Measurements from ENCODE around the gene FAM3A.
A peak's percentile ranks its signal among the peaks of the same experiment; 100 is the strongest.

The FAM3A gene

DNA sequence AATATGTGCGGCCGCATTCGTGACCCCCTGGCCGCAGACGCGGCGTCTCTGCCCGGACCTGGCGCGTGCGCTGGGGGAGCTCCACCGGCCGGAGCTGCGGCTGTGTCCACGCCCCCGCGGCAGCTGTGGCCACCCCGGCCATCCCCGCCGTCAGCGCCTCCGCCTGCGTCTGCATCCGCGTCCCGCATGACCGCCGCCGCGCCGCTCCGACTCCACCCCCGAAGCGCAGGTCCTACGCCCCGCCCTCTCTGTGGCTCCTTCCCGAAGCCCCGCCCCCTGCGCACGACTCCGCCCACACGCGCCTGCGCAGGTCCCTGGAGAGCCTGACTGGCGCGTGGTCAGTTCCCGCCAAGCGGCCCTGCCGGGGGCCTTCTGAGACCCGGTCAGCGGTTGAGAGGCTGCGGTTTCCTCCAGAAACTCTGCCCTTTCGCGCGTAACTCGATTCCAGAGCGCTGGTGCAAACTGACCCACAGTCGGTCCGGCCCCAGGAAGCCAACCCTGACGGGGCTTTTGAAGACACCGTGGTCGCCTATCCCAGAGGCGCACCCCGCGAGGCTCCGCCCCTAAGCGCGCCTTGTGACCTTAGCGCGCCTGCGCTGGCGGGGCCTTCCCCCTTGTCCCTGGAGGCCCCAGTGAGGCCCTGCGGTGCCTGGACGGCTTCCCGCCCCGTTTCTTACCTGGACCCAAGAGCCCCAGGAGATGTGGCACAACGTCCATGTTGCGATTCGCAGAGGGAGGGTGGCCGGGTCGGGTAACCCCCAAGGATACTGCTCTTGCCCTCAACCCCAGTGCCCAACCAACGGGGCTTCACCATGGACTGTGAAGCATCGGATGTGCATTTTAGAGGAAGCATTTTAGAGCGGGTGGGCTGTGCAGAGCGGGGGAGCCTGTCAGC is 37.1 kb downstream of the FAM3A start, which contains the start of gene LAGE3:
LAGE3 (minus strand) TSS at position 554 of the 895 bp plus-strand sequence; CDS start at position 188, 366 bp downstream.
- DNase-seq = peak; percentile 48

DNA sequence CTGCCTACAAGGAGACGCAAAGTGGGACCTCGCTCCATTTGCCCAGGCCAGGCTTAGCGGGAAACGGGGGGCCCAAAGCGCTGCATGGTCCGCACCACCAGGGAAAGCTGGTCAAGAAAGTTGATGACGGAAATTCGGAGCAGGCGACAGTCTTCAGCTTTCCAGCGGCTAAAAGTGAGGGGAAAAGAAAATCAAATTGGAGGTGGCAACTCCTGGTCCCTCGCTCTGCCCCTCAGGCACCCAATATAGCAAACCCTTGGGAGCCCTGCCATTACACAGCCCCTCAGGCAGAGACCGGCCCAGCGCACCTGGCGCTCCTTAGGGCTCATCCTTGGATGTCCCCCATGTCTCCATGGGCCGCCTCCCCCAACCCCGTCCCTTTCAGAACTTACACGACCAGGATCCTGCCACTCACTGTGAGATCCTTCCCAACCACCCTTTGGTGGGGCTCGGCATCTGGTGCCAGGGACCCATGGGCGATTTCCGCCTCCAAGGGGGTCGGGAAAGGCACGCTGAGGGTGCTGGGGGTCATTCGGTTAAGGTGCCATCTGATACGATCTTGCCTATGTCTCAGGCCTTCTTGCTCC is 38.0 kb downstream of the FAM3A start:
- no peak for DNase-seq

DNA sequence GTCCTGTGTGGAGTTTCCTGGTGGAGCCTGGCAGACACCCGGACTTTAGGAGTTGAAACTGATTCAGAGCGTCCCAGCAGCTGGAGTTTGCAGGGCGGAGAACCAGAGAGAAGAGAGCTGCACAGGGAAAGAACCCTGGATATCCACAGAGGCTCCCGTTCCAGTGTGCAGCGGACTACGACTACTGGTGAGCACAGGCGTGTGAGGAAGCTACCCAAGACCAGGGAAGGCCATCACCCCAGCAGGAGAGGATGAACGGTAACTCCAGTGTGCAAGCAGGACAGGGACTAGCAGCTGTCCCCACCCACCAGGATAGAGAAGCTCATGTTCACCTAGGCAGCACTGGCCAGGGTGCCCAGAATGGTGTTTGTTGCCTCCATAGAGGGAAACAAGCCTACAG is 39.2 kb downstream of the FAM3A start:
- DNase-seq = no peak

DNA sequence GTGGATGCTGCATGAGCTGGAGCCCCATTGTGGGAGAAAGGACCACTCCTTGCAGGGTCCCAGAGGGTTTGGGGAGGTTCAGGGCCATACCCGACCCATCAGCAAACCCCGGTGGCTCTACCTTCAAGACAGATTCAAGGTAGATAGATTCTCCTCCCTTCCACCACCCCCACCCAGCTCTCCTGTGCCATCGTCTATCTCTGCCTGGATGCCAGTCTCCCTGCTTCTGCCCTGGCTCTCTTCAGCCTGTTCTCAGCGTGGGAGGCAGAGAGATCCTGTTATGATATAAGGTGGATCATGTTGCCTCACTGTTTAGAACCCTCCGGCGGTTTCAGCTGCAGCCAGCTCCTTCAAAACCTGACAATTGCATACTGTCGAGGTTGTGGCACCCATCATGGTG is 42.3 kb downstream of the FAM3A start:
- DNase-seq = no peak

DNA sequence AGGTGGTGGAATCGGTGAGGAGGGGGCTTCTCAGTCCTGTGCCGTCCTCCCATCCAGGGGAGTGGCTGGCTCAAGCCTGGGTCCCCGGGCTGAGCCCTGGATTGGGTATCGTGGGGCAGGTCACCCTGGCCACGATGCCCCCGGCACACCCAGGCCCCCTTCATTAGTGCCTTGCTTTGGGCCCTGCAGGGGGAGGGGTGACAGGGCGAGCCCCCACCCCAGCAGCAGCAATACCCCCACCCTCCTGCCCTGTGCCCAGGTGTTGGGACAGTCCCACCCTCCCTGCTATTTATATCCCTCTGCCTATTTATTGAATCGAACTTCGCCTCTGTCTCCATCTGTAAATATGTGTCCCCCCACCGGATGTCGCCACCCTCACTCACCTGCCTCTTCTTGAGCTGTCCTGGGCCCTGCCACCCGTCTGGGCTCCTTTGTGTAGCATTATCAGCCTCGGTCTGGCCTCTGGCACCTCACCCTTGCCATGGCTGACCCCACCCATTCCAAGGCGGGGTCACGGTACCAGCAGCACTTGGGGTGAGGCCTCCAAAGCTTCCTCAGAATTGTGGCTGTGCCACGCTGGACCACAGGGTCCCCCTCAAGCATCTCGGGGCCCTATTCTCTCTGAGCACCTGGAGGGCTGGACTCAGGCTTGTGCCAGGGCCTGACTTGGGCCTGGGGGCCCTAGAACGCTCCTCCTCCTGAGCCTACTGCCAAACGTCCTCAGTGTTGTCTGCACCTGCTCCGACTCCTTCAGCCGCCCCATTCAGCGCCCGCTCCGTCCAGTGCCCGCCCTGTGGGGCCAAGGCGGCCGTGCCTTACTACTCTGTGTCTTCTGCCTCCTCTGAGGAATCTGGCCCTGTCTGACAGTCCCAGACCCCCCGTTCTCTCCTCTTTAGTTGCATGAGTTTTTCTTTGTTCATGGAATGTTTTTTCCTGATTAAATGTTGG is 43.1 kb downstream of the FAM3A start:
- DNase-seq = no peak

DNA sequence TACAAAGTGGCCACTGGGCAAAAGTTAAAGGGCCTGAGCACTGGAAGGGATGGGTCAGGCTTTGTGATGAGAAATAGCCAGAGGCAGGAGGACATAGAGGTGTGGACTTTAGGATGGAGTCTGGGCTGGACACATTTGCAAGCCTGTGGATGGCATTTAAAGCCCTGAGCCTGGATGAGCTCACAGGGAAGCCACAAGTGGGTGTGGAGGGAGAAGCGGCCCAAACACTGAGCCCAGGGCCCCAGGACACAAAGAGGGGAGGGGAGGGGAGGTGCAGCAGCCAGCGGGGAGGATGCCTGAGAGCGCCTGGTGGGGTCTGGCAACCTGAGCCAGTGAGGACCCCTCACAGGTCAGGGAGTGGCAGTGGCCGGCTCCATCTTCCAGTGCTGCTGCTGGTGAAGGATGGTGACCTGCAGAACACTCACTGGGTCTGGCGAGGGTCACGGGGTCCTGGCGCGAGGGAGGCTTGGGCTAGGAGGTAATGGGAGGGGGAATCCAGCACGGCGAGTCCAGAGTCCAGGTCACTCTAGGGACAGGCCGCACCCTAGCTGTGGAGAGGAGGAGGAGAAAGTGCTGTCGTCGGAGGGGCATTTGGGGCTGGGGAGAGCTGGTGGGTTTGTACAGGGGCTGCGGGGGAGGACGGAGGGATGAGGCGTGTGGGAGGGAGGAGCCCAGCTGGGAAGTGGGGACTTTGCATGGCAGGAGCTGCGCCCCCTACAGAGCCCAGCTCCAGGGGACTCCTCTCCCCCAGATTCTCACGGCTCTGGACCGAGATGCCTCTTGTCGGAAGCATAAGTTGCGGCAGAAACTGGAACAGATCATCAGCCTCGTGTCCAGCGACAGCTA is 44.0 kb downstream of the FAM3A start:
- no peak for DNase-seq

DNA sequence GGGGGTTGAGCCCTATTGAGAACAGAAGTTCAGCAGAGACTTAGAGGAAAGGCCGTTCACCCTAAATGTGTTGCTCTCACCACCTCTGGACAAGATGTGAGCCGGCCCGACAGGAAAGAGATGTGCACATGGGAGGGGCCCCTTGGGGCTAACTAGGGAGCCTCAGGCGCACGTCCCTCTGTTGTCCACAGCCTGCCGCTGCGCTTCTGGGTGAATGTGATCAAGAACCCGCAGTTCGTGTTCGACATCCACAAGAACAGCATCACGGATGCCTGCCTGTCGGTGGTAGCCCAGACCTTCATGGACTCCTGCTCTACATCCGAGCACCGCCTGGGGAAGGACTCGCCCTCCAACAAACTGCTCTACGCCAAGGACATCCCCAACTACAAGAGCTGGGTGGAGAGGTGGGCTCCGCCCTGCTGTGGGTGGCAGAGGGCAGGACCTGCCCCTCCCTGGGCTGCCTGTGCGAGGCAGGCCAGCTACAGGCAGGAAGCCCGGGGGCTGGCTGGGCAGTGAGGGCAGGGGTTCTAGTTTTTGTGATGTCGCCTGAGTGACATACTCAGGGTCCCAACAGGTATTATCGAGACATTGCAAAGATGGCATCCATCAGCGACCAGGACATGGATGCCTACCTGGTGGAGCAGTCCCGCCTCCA is 45.0 kb downstream of the FAM3A start:
- DNase-seq = no peak

DNA sequence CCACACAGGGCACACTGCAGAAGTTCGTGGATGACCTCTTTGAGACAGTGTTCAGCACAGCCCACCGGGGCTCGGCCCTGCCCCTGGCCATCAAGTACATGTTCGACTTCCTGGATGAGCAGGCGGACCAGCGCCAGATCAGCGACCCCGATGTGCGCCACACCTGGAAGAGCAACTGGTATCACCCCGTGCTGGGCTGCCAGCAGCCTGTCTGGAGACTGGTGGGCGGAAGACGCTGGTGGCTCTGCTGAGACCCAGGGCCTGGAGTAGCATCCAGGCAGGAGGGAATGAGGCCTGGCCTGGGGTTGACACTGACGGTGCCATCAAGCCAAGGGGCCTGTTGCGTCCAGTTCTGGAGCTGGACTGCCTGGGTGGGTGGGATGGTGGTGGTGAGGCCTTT is 45.6 kb downstream of the FAM3A start:
- no peak for DNase-seq

DNA sequence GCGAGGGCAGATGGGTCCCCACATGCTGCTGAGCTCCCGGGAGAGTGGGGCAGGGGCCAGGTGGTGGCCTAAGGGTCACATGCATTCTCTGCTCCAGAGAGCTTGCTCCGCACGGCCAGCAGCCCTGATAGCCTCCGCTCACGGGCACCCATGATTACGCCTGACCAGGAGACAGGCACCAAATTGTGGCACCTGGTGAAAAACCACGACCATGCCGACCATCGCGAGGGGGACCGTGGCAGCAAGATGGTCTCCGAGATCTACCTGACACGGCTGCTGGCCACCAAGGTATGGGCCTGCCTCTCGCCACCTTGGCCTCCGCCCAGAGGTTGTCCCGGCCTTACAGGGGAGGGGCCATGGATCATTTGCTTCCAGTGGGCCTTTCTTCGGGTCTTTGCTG is 46.2 kb downstream of the FAM3A start:
- DNase-seq = no peak

DNA sequence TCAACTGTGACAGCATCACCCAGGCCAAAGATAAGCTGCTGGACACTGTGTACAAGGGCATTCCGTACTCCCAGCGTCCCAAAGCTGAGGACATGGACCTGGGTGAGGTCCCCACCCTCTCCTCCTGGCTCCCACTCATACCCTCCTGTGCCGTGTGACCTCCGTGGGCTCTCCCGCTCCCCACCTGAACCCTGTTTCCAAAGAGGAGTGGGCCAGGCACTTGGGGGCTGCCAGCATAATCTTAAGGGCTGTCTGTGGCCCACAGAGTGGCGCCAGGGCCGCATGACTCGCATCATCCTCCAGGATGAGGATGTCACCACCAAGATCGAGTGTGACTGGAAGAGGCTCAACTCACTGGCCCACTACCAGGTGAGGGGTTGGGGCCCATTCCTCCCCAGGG is 46.9 kb downstream of the FAM3A start:
- DNase-seq = no peak

DNA sequence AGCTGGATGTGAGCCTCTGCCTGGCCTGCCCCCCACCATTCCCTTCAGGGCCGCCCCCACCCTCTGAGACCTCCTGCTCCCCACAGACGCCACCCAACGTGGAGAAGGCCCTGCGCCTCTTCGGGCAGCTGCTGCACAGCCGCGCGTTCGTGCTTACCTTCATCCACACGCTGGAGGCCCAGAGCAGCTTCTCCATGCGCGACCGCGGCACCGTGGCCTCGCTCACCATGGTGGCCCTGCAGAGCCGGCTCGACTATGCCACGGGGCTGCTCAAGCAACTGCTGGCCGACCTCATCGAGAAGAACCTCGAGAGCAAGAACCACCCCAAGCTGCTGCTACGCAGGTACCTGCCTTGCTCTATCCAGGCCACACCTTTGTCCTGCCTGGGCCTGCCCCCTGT is 47.8 kb downstream of the FAM3A start:
- no peak for DNase-seq

DNA sequence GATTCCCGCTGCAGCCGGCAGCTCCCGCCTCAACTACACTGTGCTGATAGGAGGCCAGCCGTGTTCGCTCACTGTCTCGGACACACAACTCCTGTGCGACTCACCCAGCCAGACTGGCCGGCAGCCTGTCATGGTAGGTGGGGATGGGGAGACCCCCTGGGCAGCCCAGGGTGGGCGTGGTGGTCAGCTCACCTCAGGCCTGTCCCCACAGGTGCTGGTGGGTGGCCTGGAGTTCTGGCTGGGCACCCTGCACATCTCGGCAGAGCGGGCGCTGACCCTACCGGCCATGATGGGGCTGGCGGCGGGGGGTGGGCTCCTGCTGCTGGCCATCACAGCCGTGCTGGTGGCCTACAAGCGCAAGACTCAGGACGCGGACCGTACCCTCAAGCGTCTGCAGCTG is 48.5 kb downstream of the FAM3A start:
- DNase-seq = no peak

DNA sequence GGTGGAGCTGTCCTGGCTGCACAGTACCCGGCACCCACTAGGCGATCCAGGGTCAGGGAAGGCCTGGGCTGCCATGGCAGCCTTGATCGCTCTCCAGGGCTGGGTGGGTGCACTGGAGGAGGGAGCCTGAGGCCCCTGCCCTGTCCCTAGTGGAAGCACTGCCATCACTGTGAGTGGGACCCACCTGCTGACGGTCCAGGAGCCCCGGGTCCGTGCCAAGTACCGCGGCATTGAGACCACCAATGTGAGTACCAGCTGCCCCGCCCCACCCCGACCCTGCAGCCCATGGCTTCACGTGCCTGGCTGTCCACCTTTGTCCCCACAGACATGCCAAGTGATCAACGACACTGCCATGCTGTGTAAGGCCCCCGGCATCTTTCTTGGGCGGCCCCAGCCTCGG is 49.1 kb downstream of the FAM3A start:
- DNase-seq = no peak

DNA sequence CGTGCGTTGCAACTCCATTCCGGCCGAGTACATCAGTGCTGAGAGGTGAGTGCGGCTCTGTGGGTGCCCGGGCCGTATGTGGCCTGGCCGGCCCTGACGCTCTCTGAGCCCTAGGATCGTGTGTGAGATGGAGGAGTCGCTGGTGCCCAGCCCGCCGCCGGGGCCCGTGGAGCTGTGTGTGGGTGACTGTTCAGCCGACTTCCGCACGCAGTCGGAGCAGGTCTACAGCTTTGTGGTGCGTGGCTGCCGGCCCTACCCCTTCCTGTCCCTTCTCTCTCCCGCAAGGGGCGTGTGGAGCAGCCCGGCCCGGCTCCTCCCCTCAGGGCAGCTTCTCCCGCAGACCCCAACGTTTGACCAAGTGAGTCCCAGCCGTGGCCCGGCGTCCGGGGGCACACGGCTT is 50.0 kb downstream of the FAM3A start:
- no peak for DNase-seq

DNA sequence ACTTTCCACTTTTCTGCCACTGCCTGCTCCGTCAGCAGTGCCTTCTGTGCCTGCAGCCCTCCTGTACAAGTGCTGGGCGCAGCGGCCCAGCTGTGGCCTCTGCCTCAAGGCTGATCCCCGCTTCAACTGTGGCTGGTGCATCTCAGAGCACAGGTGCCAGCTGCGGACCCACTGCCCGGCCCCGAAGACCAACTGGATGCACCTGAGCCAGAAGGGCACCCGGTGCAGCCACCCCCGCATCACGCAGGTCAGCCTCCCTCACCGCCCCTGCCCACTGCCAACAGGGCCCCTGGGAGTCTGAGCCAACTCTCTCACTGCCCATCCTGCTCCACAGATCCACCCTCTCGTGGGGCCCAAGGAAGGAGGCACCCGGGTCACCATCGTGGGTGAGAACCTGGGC is 50.4 kb downstream of the FAM3A start:
- DNase-seq = no peak

DNA sequence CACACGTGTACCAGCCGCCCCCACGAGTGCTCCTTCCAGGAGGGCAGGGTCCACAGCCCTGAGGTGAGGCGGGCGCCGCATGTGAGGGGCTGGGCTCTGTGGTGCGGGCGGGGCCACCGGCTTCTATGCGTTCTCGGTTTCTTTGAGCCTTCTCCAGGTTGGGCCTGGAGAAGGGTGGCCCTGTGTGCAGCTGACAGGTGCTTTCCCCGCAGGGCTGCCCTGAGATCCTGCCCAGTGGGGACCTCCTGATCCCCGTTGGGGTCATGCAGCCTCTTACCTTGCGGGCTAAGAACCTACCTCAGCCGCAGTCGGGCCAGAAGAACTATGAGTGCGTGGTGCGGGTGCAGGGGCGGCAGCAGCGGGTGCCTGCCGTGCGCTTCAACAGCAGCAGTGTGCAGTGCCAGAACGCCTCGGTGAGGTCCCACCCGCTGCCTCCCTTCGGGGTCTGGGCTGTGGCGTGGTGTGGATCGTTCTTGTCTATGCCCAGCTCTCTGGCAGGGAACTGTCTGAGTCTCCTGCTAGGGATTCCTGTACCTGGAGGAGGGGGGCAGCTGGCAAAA is 51.1 kb downstream of the FAM3A start:
- DNase-seq = no peak

DNA sequence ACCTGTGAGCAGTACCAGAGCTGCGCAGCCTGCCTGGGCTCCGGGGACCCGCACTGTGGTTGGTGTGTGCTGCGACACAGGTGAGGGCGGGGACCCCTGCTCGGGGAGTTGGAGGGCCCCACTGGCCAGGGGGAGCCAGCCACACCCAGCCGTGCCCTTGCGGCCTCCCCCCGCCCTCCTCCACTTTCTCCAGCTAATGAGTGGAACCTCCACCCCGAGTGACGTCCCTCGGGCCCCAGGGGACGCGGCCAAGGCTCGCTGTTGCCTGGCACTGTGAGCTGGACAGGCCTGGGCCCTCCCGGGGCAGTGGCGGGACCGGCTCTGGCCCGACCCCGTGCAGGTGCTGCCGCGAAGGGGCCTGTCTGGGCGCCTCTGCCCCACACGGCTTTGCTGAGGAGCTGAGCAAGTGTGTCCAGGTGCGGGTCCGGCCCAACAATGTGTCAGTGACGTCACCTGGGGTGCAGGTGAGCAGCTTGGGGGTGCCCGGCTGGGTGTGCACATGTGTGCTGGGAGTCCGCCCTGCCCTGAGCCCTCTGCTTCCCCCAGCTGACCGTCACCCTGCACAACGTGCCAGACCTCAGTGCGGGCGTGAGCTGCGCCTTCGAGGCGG is 52.3 kb downstream of the FAM3A start:
- DNase-seq = no peak

DNA sequence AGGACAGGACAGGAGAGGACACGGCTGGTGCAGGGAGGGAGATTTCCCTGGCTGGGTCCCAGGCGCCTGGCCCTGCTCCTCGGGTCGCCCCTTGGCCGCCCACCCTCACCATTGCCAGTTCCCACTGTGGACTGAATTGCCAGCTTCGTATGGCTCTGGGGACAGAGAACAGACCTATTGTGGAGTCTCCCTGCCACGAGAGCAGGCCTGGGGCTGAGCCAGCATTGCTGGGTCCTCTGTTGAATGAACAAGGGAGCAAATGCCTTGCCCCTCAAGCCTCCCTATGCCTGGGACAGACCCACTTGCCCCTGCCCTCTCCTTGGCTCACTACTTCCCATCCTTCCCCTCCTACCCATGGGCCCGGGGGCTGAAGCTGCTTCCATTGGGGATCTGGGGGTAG is 53.6 kb downstream of the FAM3A start:
- no peak for DNase-seq

DNA sequence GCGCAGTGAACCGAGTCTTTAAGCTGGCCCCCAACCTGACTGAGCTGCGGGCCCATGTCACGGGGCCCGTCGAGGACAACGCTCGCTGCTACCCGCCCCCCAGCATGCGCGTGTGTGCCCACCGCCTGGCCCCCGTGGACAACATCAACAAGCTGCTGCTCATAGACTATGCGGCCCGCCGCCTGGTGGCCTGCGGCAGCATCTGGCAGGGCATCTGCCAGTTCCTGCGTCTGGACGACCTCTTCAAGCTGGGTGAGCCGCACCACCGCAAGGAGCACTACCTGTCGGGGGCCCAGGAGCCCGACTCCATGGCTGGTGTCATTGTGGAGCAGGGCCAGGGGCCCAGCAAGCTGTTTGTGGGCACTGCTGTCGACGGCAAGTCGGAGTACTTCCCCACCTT is 55.7 kb downstream of the FAM3A start:
- DNase-seq = no peak

DNA sequence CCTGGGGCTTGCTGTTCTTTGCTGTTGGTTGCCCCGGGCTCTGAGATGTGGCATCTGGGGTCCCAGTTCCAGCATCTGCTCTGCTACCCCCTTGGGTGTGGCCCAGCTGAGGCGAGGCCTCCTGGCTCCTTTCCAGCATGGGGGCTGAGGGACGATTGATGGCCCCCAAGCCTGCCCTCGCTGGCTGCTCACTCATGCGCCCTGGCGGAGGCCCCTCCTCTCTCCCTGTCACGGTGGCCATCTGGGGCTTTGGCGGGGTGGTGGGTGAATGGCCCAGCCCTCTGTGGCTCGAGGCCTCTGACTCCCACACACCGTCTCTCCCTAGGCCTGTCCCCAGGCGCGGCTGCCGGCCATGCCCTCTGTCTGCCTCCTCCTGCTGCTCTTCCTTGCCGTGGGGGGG is 56.2 kb downstream of the FAM3A start:
- DNase-seq = no peak
